D341Med (cell line): ENCODE data around the gene TMEM145.

Experiments used
- DNase-seq: peaks from one replicate; pipeline ENCODE4 v3.0.0; 2012; ENCODE audit warnings: low spot score

The TMEM145 gene

DNA sequence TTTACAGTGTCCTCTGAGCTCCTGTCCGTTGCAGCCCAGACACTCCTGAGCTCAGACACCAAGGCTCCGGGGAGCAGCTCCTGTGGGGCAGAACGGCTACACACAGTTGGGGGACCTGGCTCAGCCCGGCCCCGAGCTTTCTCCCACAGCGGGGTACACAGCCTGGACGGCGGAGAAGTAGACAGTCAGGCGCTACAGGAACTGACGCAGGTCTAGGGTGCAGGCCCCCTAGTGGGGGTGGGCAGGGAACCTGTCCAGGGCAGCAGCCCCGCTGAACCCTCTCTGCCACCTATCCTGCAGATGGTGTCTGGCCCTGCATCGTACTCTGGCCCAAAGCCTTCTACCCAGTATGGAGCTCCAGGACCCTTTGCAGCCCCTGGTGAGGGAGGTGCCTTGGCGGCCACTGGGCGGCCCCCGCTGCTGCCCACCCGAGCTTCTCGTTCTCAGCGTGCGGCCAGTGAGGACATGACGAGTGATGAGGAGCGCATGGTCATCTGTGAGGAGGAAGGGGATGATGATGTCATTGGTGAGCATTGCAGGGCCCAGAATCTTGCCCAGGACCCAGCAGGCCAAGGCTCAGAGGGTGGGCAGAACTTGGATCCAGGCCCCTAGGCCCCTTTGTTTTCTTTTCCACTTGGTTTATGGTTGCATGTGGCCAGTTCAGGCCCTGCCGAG lies 24.1 kb upstream of the TMEM145 start:
- DNase-seq: no peak

DNA sequence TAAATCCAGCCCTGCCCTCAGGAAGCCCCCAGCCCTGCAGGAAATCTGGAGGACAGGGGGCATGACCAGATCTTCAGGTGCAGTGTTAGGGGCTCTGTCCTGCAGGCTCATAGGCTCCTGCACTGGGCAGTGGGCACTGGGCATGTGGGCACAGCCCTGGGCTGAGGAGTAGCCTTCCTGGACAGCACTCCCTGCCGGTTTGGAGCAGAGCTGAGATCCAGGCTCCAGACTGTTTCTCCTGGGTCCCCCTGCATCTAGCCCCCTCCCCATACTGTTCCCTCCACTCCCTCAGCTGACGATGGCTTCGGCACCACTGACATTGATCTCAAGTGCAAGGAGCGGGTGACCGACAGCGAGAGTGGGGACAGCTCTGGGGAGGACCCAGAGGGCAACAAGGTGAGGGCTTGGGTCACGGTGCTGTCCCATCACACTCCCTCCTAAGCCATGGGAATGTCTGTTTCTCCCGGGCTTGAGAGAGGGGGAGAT lies 23.5 kb upstream of the TMEM145 start:
- no peak for DNase-seq

DNA sequence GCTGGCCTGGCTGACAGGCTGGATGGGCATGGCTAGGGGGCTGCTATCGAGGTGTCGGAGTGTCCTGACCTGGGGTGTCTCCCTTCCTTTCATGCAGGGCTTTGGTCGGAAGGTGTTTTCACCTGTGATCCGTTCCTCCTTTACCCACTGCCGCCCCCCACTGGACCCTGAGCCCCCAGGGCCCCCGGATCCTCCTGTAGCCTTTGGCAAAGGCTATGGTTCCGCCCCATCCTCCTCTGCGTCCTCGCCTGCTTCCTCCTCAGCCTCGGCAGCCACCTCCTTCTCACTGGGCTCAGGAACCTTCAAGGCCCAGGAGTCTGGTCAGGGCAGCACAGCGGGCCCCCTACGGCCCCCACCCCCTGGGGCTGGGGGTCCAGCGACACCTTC lies 23.0 kb upstream of the TMEM145 start:
- no peak for DNase-seq

DNA sequence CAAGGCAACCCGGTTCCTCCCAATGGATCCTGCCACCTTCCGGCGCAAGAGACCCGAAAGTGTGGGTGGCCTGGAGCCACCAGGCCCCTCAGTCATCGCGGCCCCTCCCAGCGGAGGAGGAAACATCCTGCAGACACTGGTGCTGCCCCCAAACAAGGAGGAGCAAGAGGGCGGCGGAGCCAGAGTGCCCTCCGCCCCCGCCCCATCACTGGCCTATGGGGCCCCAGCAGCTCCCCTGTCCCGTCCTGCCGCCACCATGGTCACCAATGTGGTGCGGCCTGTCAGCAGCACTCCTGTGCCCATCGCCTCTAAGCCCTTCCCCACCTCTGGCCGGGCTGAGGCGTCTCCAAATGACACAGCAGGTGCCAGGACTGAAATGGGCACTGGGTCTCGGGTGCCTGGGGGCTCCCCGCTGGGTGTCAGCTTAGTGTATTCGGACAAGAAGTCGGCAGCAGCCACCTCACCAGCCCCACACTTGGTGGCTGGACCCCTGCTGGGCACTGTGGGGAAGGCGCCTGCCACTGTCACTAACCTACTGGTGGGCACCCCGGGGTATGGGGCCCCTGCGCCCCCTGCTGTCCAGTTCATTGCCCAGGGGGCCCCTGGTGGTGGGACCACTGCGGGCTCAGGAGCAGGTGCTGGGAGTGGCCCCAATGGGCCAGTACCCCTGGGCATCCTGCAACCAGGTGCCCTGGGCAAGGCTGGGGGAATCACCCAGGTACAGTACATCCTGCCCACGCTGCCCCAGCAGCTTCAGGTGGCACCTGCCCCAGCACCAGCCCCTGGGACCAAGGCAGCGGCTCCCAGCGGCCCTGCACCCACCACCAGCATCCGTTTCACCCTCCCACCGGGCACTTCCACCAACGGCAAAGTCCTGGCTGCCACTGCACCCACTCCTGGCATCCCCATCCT lies 22.3 kb upstream of the TMEM145 start:
- peak; percentile 88 for DNase-seq

DNA sequence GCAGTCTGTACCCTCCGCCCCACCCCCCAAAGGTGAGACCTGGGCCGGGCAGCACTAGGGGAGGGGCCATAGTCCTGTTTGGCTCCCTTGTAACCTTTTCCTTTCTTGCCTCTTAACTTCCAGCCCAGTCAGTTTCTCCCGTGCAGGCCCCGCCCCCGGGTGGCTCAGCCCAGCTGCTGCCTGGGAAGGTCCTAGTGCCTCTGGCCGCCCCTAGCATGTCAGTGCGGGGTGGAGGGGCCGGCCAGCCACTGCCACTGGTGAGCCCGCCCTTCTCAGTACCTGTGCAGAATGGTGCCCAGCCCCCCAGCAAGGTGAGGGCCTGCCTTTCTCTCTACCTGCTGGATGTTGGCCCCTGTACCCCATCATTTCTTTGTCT lies 21.7 kb upstream of the TMEM145 start:
- DNase-seq: no peak

DNA sequence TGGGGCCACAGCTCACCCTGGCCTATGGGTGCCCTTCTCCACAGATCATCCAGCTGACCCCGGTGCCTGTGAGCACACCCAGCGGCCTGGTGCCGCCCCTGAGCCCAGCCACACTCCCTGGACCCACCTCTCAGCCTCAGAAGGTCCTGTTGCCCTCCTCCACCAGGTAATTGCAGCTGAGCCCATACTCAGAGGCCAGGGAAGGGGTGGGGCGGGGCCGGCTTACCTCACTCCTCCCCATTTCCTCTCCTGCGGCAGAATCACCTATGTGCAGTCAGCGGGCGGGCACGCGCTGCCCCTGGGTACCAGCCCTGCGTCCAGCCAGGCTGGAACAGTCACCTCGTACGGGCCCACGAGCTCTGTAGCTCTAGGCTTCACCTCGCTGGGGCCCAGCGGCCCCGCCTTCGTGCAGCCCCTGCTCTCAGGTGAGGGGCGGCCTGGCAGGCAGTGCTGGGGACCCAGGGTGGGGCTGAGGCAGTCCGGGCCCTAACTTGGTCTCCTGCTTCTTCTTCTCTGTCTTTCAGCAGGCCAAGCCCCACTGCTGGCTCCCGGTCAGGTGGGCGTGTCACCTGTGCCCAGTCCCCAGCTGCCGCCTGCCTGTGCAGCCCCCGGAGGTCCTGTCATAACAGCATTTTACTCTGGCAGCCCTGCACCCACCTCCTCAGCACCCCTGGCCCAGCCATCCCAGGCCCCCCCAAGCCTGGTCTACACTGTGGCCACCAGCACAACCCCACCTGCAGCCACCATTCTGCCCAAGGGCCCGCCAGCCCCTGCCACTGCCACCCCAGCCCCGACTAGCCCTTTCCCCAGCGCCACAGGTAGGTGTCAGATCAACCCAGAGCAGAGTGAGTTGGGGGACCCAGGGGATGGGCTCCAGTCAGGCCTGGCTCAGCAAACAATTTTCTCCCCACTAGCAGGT lies 20.8 kb upstream of the TMEM145 start:
- no peak for DNase-seq

DNA sequence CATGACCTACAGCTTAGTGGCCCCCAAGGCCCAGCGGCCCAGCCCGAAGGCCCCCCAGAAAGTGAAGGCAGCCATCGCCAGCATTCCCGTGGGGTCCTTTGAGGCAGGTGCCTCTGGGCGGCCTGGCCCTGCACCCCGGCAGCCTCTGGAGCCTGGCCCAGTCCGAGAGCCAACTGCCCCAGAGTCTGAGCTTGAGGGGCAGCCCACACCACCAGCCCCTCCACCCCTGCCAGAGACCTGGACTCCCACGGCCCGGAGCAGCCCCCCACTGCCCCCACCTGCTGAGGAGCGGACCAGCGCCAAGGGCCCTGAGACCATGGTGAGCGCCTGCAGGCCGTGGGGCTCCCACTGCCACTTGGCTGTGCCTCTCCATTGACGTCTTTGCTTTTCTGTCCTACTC lies 20.1 kb upstream of the TMEM145 start:
- no peak for DNase-seq

DNA sequence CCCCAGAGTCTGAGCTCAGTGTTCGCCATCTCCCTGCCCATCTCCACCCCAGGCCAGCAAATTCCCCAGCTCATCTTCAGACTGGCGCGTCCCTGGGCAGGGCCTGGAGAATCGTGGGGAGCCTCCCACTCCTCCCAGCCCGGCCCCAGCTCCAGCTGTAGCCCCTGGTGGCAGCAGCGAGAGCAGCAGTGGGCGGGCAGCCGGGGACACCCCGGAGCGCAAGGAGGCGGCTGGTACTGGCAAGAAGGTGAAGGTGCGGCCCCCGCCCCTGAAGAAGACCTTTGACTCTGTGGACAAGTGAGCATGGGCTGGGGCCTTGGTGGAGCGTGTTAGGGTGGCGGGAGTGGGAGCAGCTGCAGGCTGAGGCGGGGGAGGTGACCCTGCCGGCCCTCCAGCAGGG lies 19.6 kb upstream of the TMEM145 start:
- no peak for DNase-seq

DNA sequence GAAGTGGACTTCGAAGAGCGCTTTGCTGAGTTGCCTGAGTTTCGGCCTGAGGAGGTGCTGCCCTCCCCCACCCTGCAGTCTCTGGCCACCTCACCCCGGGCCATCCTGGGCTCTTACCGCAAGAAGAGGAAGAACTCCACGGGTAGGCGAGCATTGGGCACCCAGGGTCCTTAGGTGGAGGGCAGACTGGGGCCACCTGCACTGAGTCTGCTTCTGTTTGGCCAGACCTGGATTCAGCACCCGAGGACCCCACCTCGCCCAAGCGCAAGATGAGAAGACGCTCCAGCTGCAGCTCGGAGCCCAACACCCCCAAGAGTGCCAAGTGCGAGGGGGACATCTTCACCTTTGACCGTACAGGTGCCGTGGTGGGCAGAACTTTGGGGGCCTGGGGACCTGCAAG lies 19.2 kb upstream of the TMEM145 start:
- DNase-seq: no peak

DNA sequence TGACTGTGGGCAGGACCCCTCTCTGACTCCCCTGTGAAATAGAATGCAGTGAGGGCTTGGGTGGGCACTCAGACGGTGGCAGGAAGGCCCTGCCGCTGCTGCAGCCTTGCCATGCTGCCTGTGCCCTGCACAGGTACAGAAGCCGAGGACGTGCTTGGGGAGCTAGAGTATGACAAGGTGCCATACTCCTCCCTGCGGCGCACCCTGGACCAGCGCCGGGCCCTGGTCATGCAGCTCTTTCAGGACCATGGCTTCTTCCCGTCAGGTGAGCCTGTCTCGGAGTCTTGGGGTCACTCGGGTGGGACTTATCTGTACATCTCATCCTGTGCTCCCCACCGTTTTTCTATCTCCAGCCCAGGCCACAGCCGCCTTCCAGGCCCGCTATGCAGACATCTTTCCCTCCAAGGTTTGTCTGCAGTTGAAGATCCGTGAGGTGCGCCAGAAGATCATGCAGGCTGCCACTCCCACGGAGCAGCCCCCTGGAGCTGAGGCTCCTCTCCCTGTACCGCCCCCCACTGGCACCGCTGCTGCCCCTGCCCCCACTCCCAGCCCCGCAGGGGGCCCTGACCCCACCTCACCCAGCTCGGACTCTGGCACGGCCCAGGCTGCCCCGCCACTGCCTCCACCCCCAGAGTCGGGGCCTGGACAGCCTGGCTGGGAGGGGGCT lies 18.5 kb upstream of the TMEM145 start:
- DNase-seq: no peak

DNA sequence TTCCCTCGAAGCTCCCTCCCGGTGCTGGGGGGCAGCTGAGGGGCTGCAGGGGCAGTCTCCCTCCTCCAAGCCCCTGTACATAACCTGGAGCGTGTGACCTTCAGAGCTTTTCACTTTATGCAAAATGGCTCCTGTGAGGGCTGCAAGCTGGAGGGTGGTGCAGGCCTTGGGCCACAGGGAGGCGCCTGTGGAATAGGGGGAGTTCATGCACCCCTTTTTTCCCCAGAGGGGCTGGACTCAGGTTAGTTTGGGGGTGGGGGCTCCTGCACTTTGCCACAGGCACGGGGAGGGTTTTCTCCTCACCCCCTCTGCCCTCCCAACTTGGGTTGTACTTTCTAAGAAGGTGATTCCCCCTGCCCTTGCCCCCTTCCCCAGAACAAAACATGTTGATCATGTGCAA lies 17.8 kb upstream of the TMEM145 start:
- no peak for DNase-seq

DNA sequence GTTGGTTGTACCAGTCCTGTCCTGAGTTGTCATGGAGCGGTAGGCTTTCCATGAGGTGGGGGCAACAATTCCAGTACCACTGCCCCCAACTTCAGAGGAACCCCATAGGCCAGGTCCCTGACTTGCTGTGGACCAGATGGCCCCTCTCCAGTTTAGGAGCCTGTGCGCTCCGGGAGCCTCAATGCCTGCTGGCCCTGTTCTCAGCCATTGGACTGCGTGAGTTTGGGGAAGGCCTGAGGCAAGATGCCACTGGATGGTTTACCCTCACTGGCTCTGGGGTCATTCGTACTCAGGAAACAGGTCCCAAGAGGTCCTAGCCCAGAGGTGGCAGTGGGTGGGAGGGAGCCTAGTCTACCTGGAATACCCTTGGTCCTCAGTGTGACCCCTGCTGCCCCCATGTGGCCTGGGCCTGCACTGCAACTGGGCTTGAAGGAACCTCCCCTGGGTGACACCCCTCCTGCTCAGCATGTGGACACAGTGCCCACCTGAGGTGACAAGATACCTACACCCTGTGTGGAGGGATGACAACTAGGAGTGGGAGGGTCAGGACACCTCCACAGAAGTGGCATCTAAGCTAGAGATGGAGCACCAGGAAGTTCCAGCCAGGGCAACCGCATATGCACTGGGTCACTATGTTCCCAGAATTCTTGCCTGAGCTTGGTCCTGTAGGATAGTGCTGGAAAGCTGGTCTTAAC lies 17.1 kb upstream of the TMEM145 start:
- peak; percentile 86 for DNase-seq

DNA sequence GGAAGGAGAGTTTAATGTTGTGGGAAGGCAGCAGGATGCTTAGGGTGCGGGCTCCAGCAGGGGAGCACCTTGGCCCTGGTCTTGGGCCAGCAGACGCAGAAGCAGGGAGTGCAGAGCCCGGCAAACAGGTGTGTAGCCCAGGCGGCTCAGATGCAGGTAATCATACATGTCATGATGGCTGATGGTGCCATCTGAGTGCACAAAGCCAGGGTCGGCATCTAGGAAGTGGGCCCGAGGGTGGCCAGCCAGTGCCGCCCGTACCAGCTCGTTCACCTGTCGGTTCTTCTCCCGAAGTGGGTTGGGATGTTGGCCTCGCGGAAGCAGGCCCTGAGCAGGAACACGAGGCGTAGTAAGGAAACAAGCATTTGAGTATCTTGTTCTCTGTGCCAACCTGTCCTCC lies 16.1 kb upstream of the TMEM145 start:
- no peak for DNase-seq

DNA sequence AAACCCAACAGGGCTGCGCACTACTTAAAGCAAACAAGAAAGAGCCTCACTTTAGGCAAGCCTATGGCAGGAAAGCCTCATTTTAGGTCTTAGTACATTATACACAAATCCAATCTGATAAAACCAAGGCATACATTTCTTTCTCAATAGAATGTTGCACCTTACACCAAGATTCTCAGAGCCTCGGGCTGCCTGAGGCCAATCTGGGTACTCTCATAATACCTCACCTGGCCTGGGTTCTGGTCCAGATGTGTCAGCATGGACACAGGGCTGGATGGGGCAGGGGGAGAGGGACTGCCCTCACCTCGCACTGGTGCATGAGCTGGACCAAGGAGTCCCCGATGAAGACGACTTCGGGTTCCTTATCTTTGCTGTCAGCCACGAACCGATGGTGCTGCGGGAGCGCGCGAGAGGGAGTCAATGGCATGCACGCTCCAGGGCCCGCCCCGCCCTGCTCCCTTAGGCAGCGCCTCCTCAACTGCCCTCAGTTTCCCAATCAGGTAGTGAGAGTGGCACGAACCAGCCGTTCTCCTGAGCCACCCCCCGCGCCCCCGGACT lies 11.4 kb upstream of the TMEM145 start, which contains the start of gene PRR19:
Gene PRR19, plus strand, starts transcription at position 487 of the 558 bp plus-strand sequence. CDS start 7,453 bp downstream, outside the sequence.
- DNase-seq: no peak

DNA sequence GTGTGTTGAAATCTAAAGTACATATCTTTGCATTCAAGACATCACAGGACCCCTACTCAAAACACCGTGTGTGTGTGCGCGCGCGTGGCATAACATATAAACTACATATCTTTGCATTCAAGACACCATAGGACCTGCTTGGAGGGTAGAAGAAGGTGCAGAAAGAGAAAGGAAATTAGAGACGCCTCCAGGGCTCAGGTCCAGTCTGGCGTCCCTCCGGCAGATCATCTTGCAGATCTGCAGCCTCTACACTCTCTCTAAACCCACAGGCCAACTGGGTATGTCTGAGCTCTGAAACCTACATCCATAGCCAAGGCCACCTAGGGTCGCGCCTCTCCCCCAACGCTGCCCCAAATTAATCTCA lies 10.0 kb upstream of the TMEM145 start:
- DNase-seq: no peak

DNA sequence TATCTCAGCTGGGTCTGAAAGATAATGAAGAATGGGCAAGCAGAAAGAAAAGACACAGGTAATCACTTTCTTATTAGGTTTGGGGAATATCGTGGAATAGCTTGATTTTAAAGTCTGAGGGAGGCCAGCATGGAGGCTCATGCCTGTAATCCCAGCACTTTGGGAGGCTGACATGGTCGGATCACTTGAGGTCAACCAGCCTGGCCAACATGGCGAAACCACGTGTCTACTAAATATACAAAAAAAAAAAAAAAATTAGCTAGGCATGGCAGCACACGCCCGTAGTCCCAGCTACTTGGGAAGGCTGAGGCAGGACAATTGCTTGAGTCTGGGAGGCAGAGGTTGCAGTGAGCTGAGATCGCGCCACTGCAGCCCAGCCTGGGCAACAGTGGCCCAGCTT lies 9.2 kb upstream of the TMEM145 start:
- no peak for DNase-seq

DNA sequence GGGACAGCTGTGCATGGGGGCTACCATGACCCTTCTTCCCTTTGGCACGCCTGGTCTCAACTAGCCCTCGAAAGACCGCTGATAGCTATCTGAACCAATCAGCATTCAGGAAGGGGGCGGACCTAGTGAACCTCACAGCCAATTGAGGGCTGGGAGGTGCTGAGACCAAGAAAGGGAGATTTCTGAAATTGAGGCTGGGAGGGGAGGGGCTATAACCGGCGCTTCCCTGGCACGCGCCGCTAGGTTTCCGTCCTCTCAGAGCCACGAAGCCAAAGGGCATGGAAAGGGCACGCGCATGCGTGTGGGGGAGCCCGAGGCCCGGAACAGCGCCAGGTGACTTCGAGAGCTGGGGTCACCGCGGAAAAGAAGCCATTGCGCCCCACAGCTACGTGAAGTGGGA lies 6.5 kb upstream of the TMEM145 start:
- DNase-seq: no peak

DNA sequence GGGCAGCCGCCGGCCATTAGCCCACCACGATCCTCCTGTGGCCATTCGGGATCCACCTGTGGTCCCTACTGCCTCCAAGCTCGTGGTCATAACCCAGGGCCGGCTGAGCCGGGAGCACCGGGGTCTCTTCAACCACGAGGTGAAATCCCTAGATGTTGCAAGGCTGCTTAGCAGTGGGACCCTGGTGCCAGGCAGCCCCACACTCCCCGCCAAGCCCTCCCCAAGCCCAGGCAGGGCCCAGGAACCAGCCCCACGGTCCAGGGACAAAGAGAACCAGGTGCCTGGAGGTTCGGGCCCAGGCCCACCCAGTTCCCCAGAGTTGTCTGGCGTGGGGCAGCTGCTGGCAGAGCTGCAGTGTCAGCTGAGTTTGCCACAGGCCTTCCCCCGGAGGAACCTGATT lies 3.4 kb upstream of the TMEM145 start:
- DNase-seq: no peak

DNA sequence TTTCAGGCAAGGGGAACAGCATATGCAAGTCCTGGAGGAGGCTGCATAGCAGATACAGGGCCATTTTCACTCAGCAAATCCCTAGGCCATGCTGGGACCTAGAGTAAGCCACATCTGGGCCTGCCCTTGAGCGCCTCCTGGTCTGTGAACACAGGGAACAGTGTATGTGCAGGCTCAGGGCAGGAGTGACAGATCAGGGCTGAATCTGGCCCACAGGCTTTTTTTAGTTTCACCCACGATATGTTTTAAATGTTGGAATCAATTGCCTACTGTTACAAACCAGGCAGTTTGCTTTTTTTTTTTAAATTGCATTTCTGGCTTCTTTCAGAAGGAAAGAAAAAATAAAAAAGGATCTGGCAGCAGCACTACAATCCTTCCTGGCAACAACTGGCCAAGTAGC lies 1.5 kb upstream of the TMEM145 start:
- peak; percentile 57 for DNase-seq

DNA sequence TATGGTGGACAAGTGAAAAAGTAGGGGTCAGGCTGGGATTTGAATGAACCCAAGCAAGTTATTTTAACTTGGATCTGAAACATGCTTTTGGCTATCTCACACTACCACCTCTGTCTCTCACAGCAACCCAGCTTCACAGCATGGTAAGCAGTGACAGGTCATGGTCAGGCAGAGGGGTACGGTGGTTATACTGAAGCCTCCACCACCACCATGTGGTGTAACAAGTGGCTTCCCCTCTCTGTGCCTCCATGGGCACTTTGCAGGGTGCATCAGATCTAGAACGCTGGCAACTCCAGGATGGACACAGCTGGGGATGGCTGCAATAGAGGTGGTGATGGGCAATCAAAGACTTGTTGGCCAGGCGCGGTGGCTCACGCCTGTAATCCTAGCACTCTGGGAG lies 739 bp upstream of the TMEM145 start:
- no peak for DNase-seq
